Psoas muscle (tissue), 8 donors: ENCODE data around the gene TSPAN11. TPM values are rescaled to one million over a fixed set of nuclear protein-coding genes. Genes with fewer than 3 reads are reported as not detected.

ENCODE experiments used
- ATAC-seq, 4 donors: fragments of 200-7000 bp; cut with Tn5 transposase; one replicate each; pipeline ENCODE4 v1.9.1; 2020; ENCODE audit warnings: moderate library complexity in 3 of 4, mild to moderate bottlenecking in 2 of 4
- DNase-seq, 2 donors: peaks; one replicate each; pipeline ENCODE4 v3.0.0-alpha.2; 2020
- H3K27ac ChIP-seq: fragments of 200-600 bp; one replicate; pipeline ENCODE4 v1.8.0; 2022
- H3K27me3 ChIP-seq, 3 donors: fragments of 200-600 bp in 1 of 3; one replicate each; pipeline versions ENCODE4 v1.6.1 to v1.8.0; 2013 to 2022; ENCODE audit warnings: low read length in 2 of 3, mild to moderate bottlenecking in 2 of 3, moderate library complexity in 1 of 3; ENCODE audit not compliant: insufficient read depth in 3 of 3
- H3K36me3 ChIP-seq, 2 donors: fragments of 200-600 bp in 1 of 2; one replicate each; pipeline versions ENCODE4 v1.6.1 to v1.8.0; 2013 to 2022; ENCODE audit warnings: low read depth in 1 of 2, mild to moderate bottlenecking in 1 of 2, moderate library complexity in 1 of 2; ENCODE audit not compliant: insufficient read depth in 1 of 2
- H3K4me1 ChIP-seq: fragments of 200-600 bp; one replicate; pipeline ENCODE4 v1.8.0; 2022
- H3K4me3 ChIP-seq: fragments of 200-600 bp; one replicate; pipeline ENCODE4 v1.8.0; 2022; ENCODE audit warnings: mild to moderate bottlenecking
- H3K9me3 ChIP-seq: fragments of 200-600 bp; one replicate; pipeline ENCODE4 v1.8.0; 2022
- WGBS, 3 donors: extraction: QIAGEN DNeasy Blood & Tissue Kit; methylation state at CpG; one replicate each; pipeline versions ENCODE4 v1.1.6 to v1.1.7; 2013; 5-methylcytosine and 5-hydroxymethylcytosine counted together
- intact Hi-C, 2 donors: fragments of 100-400 bp; cut with DNase I; formaldehyde crosslinking; loops; one replicate each; pipeline versions ENCODE4 v1.11.0 to v1.14.2; 2022
- polyA plus RNA-seq, 3 donors: library from polyadenylated mRNA; stranded (reverse); fragments of 200-250 nt; gene quantifications; one replicate each; pipeline ENCODE4 v1.2.3, GENCODE V29; 2013
- total RNA-seq, 4 donors: library from RNA; stranded (reverse); fragmentation: NEBNext Ultra II Directional in 2 of 4; extraction: Animal tissue kit (Norgen Biotek cat#: 25700) in 2 of 4; gene quantifications; one replicate each; pipeline versions ENCODE4 v1.2.1 to v1.2.4, GENCODE V29; 2021 to 2023
- TF ChIP-seq, protein P1 (sequence below): fragments of 200-600 bp; IDR thresholded peaks from one replicate; pipeline ENCODE4 v1.8.0; 2022; ENCODE audit warnings: antibody characterized with exemption
- donor health status: healthy with polysubstance abuse.
- donor health status: DM: no; HTN: no; CAD: no; lungs with moderate emphysema.
- donor health status: Bipolar disorder and iron deficiency.
- donor health status: healthy.
- donor health status: DM: yes; HTN: yes; CAD: no.
- donor health status: DM: no; HTN: no; CAD: no.
- donor health status: DM: no; HTN: no; CAD: no.
- donor health status: DM: yes; HTN: yes; CAD: no.

TSPAN11 gene
- total and polyA plus RNA-seq, 7 donors: 0.05 to 0.24 (median 0.14) TPM; not detected in 1

DNA sequence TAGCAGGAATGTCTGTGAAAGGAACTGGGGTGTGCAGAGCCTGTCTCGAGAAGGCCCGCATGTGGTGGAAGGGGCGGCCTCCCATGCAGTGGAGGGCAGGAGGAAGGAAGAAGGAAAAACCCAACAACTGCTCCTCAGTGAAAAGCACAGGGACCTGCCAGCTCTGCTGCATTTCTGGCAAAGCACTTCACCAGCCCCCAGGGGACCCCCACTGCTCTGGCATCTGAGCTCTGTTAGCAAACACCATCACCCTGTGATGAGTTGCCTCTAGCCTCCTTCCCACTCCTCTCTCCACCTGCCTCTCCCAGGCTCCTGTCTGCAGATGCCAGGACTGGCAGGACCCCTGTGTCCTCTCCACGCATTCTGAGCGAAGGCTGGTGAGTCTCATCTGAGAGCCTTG, 78.1 kb downstream of the TSPAN11 start:
- 95% methylated on average over 5 of the region's 5 CpGs for WGBS, 3 donors
- TF ChIP-seq, protein P1, sequence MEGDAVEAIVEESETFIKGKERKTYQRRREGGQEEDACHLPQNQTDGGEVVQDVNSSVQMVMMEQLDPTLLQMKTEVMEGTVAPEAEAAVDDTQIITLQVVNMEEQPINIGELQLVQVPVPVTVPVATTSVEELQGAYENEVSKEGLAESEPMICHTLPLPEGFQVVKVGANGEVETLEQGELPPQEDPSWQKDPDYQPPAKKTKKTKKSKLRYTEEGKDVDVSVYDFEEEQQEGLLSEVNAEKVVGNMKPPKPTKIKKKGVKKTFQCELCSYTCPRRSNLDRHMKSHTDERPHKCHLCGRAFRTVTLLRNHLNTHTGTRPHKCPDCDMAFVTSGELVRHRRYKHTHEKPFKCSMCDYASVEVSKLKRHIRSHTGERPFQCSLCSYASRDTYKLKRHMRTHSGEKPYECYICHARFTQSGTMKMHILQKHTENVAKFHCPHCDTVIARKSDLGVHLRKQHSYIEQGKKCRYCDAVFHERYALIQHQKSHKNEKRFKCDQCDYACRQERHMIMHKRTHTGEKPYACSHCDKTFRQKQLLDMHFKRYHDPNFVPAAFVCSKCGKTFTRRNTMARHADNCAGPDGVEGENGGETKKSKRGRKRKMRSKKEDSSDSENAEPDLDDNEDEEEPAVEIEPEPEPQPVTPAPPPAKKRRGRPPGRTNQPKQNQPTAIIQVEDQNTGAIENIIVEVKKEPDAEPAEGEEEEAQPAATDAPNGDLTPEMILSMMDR: no peak
- no peaks in the 10 kb centered on the region for H3K36me3 ChIP-seq
- H3K4me3 ChIP-seq: no peak overlapping the region
- no peak for DNase-seq
- no peaks in the 10 kb centered on the region for H3K27me3 ChIP-seq
- H3K4me1 ChIP-seq: no peaks in the 10 kb centered on the region
- no peak overlapping the region for H3K27ac ChIP-seq
- intact Hi-C loops: no loop called here
- H3K9me3 ChIP-seq: no peaks in the 10 kb centered on the region
- ATAC-seq: no peak

DNA sequence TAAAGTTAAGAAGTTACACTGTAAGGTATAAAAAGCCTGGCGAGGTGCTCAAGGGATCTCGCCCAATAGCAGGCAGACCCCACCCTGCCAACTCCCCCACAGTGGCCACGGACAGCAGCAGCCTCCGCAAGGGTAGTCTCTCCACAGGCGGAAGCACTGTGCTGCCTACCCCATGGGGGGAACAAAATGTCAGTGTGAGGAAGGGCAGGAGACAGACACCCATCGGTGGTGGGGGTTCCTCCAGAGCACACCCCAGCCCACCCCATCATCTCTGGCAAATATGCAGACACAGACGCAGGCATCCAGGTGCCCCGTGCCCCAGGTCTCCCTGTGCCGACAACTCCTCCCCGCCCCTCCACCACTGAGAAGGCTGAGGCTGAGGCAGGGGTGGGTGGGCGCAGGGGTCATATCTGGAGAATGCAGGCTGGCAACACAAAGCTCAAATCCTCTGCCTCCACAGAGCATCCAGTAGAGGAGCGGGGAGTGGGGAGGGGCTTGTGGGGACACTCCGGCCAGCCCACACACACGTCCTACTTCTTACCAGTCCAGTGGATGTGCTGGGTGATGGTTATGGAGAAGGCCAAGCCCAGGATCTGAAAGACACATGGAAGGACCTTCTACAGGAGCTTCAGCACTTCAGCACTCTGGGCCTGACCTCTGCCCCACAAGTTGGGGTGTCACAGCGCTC, 78.9 kb downstream of the TSPAN11 start:
- ATAC-seq (no peak), DNase-seq (no peak)
- Histone ChIP-seq H3K9me3 (no peaks in the 10 kb centered on the region), H3K36me3 (no peaks in the 10 kb centered on the region), H3K4me1 (no peaks in the 10 kb centered on the region), H3K4me3 (no peak overlapping the region), H3K27ac (no peak overlapping the region), H3K27me3 (no peaks in the 10 kb centered on the region)
- 95 to 97% (median 95%) methylated on average over 15 of the region's 15 CpGs for WGBS, 3 donors
- intact Hi-C loops: no loop called here
- TF ChIP-seq, protein P1: no peak

DNA sequence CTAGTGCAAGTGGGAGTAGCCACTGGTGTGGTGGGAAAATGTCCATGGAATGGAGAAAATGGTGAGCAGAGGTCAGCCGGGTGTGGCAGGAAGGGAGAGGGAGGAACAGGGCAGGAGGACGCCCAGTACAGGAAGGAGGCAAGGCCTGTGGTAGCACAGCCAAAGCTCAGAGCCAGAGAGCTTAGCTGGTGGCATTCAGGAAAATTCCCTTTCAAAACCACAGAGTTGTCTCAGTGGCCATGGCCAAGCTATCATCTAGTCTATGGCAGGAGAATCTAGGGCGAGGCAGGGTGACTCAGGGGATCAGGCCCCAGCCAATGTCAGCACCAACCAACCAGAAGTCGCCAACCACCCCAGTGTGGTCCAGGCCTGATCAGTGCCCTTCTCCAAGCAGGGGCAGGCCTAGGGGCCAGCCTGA, 79.4 kb downstream of the TSPAN11 start:
- no peak overlapping the region for H3K4me3 ChIP-seq
- no peaks in the 10 kb centered on the region for H3K27me3 ChIP-seq
- DNase-seq: peak in 1 of 2 donors; percentile 46
- TF ChIP-seq, protein P1: no peak
- no peaks in the 10 kb centered on the region for H3K36me3 ChIP-seq
- ATAC-seq: peak in 3 of 4 donors; percentile 80 to 90 (median 83)
- no peak overlapping the region for H3K27ac ChIP-seq
- intact Hi-C loops: no loop called here
- no peaks in the 10 kb centered on the region for H3K9me3 ChIP-seq
- H3K4me1 ChIP-seq: no peaks in the 10 kb centered on the region
- 74 to 84% (median 81%) methylated on average over 4 of the region's 4 CpGs for WGBS, 3 donors

DNA sequence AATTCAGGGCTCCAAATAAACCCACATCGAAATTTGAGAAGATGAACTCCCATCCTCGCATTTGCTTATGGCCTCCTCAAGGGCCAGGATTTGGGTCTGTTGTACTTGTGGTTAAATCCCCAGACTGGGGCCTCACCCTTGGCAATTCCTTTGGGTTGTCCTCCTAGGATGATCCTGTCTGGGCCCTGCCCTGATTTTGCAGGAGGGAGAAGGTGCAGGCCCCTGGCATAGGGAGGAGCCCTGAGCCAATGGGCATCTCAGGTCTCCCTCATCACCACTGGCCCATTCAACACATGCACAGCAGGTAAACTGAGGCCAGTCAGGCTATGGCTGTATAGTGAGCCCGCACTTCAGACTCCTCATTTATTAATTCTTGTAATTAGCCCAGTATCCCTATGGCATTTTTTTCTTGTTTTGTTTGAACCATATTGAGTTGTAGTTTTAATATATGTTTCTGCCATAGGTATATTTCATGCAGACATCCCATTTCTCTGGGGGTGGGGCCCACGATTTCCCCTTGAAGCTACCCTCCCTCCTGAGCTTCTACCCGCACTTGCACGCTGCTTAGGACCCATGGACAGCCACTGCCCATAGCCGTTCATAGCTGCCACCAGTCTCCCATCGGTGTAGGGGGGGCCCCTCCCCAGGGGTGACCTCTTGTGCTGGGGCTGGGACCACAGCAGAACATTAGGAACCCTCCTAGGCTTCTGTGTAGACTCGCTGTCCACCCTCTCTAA, 80.0 kb downstream of the TSPAN11 start:
- Histone ChIP-seq H3K4me3 (no peak overlapping the region), H3K4me1 (no peaks in the 10 kb centered on the region), H3K27ac (no peak overlapping the region), H3K27me3 (no peaks in the 10 kb centered on the region), H3K36me3 (no peaks in the 10 kb centered on the region), H3K9me3 (no peaks in the 10 kb centered on the region)
- DNase-seq (no peak), ATAC-seq (peak in 1 of 4 donors; percentile 8)
- intact Hi-C loops: no loop called here
- 93 to 95% (median 93%) methylated on average over 9 of the region's 9 CpGs for WGBS, 3 donors
- TF ChIP-seq, protein P1: no peak
